ENCODE results near the gene GTF3C5. TPM values are rescaled to one million over a fixed set of nuclear protein-coding genes. Genes with fewer than 3 reads are reported as not detected.

The GTF3C5 gene
- total RNA-seq, 2 experiments from 2014 or later: 91.6 to 97.0 TPM

GRCh38 chr9:133101356-133102189 lies 70.8 kb downstream of the GTF3C5 start:
- intact Hi-C loops (cut with micrococcal nuclease; ENCODE audit: unreplicated experiment): no loop called here

GRCh38 chr9:133102190-133103021 lies 71.6 kb downstream of the GTF3C5 start:
- H3K4me2 ChIP-seq (ENCODE audit: low read length): no peak overlapping the region

More at GRCh38 chr9:133101356-133102189, 70.8 kb downstream of the GTF3C5 start:
- Histone ChIP-seq H3K4me3 (ENCODE audit: low read depth, low read length, poor library complexity, severe bottlenecking) (no peak overlapping the region), H3K36me3 (ENCODE audit: insufficient read depth, low read length) (peaks cover 68% of the 10 kb centered on the region), H3K79me2 (ENCODE audit: insufficient read depth, low read depth, low read length) (no peaks in the 10 kb centered on the region), H2AFZ (ENCODE audit: low read length) (no peak overlapping the region), H3K4me2 (ENCODE audit: low read length) (no peak overlapping the region), H3K4me1 (ENCODE audit: insufficient read depth, low read length, poor library complexity, severe bottlenecking) (no peaks in the 10 kb centered on the region), H3K9me2 (ENCODE audit: insufficient read depth, low read length) (no peaks in the 10 kb centered on the region), H3K9me3 (ENCODE audit: low read length) (peaks cover 2% of the 10 kb centered on the region; the same call in 1 of the 2 replicates), H4K20me1 (ENCODE audit: insufficient read depth, low read length) (no peaks in the 10 kb centered on the region), H3K27ac (ENCODE audit: low read depth, low read length, poor library complexity, severe bottlenecking) (no peak overlapping the region)
- TF ChIP-seq EZH2phosphoT487 (IDR thresholded peaks at IDR 0.05; ENCODE audit: borderline replicate concordance, low read depth, low read length) (no peak), CTCF (conservative IDR thresholded peaks at IDR 0.05; ENCODE audit: low read length) (no peak)
- POLR2A ChIA-PET: no interaction called here
- no TSS peak for BruUV-seq (replicated peaks)
- CTCF ChIA-PET (ENCODE audit: unreplicated experiment): interaction anchor here (1.7 kb wide), 1 partner anchor 42 kb away, joined by 4 read pairs; no protein-coding TSS in a partner anchor
- no peak for DNase-seq (ENCODE audit: low spot score)

More at GRCh38 chr9:133102190-133103021, 71.6 kb downstream of the GTF3C5 start:
- no peaks in the 10 kb centered on the region for H3K9me3 ChIP-seq (ENCODE audit: low read length)
- DNase-seq (ENCODE audit: low spot score): no peak
- no TSS peak for BruUV-seq (replicated peaks)
- peaks cover 61% of the 10 kb centered on the region for H3K36me3 ChIP-seq (ENCODE audit: insufficient read depth, low read length)
- CTCF ChIA-PET (ENCODE audit: unreplicated experiment): interaction anchor here (0.6 to 1.7 kb wide), 2 partner anchors 42 to 85 kb away, joined by 3 to 4 read pairs; no protein-coding TSS in a partner anchor
- no peak overlapping the region for H2AFZ ChIP-seq (ENCODE audit: low read length)
- H3K4me1 ChIP-seq (ENCODE audit: insufficient read depth, low read length, poor library complexity, severe bottlenecking): no peaks in the 10 kb centered on the region
- no peak overlapping the region for H3K4me3 ChIP-seq (ENCODE audit: low read depth, low read length, poor library complexity, severe bottlenecking)
- no peaks in the 10 kb centered on the region for H3K9me2 ChIP-seq (ENCODE audit: insufficient read depth, low read length)
- TF ChIP-seq EZH2phosphoT487 (IDR thresholded peaks at IDR 0.05; ENCODE audit: borderline replicate concordance, low read depth, low read length) (no peak), CTCF (conservative IDR thresholded peaks at IDR 0.05; ENCODE audit: low read length) (no peak)
- intact Hi-C loops (cut with micrococcal nuclease; ENCODE audit: unreplicated experiment): loop anchor here (1.0 kb wide), 1 partner anchor 42 kb away; no protein-coding TSS in a partner anchor
- no peaks in the 10 kb centered on the region for H3K79me2 ChIP-seq (ENCODE audit: insufficient read depth, low read depth, low read length)
- no peak overlapping the region for H3K27ac ChIP-seq (ENCODE audit: low read depth, low read length, poor library complexity, severe bottlenecking)
- H4K20me1 ChIP-seq (ENCODE audit: insufficient read depth, low read length): no peaks in the 10 kb centered on the region
- POLR2A ChIA-PET: no interaction called here

Data from OCI-LY7 (cell line).